Naive thymus-derived CD8-positive, alpha-beta T cell (primary cell): ENCODE results near the gene RAI2. TPM values are rescaled to one million over a fixed set of nuclear protein-coding genes. Genes with fewer than 3 reads are reported as not detected.
"Not testable (repeated sequence)": the region's sequence is repeated elsewhere in the genome, so short reads cannot be mapped to it uniquely, and the experiment has no call there.

Experiments used
- ATAC-seq, 2 donors: fragments of 150-1000 bp; cut with Tn5 transposase in 1 of 2; sonication (Bioruptor Pico), chemical (Tn5 transposase) in 1 of 2; 1 replicate in 1 of 2; 2 replicates in 1 of 2; pipeline ENCODE4 v1.10.0; 2021; ENCODE audit warnings: mild to moderate bottlenecking in 2 of 2, moderate library complexity in 2 of 2
- POLR2A ChIA-PET: fragments of 350-600 bp; sonication (Branson Sonifier 250); formaldehyde crosslinking; loops from one replicate; lab custom pipeline; 2021; ENCODE audit warnings: antibody characterized with exemption; lab: Charles Lee
- DNase-seq, 10 donors: peaks; one replicate each; pipeline versions ENCODE4 v3.0.0 to v3.0.0-alpha.2; 2020 to 2022
- H3K27ac Mint-ChIP-seq, 10 donors: one replicate each; pipeline ENCODE4 v1.8.0; 2020 to 2022; ENCODE audit warnings: mild to moderate bottlenecking in 10 of 10, mixed read lengths in 10 of 10, moderate library complexity in 4 of 10, inconsistent platforms in 1 of 10
- H3K27me3 Mint-ChIP-seq, 5 donors: one replicate each; pipeline ENCODE4 v1.8.0; 2021 to 2022; ENCODE audit warnings: mixed read lengths in 5 of 5
- H3K36me3 Mint-ChIP-seq, 3 donors: one replicate each; pipeline ENCODE4 v1.8.0; 2020 to 2022; ENCODE audit warnings: mixed read lengths in 3 of 3, mild to moderate bottlenecking in 2 of 3, inconsistent platforms in 1 of 3
- H3K4me1 Mint-ChIP-seq, 4 donors: one replicate each; pipeline ENCODE4 v1.8.0; 2021 to 2022; ENCODE audit warnings: mixed read lengths in 4 of 4
- H3K4me3 Mint-ChIP-seq, 10 donors: one replicate each; pipeline ENCODE4 v1.8.0; 2020 to 2022; ENCODE audit warnings: mild to moderate bottlenecking in 10 of 10, mixed read lengths in 10 of 10, moderate library complexity in 6 of 10, inconsistent platforms in 1 of 10
- H3K9me3 Mint-ChIP-seq, 9 donors: one replicate each; pipeline ENCODE4 v1.8.0; 2020 to 2022; ENCODE audit warnings: mixed read lengths in 9 of 9, mild to moderate bottlenecking in 3 of 9, inconsistent platforms in 1 of 9, moderate library complexity in 1 of 9
- polyA plus RNA-seq, 3 donors: library from polyadenylated mRNA; unstranded; fragments of 300-500 nt; fragmentation: Illumina TruSeq; gene quantifications; one replicate each; pipeline ENCODE4 v1.2.3, GENCODE V29; 2021
- total RNA-seq, 8 experiments: library from RNA in 2 of 8; stranded (reverse) in 2 of 8; gene quantifications; one replicate each; pipeline ENCODE4 v1.2.3 and lab custom pipeline; 2021 to 2026

Gene RAI2
- total and polyA plus RNA-seq, 5 experiments from 2014 or later = 0.92 to 3.2 (median 2.8) TPM

DNA sequence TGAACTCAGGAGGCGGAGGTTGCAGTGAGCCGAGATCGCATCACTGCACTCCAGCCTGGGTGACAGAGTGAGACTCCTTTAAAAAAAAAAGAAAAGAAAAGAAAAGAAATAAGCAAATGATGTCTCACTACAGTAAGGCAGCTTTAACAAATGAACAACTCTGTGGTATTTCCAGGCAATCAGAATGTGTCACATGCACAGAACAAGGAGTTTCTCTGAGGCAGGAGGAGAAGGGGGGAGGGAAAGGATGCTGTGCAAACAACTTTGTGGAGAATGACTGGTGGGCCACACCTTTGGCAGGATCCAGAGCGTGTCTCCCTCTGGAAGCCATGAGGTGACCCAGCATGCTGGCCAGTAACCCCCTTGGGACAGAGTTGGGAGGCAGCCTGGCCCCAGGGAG is 57.6 kb downstream of the RAI2 start:
- peak overlapping the region in 1 of 10 donors; percentile 7 for H3K27ac Mint-ChIP-seq
- ATAC-seq = no peak
- H3K4me1 Mint-ChIP-seq = peaks cover 0 to 1% (median 0%) of the 10 kb centered on the region in 4 donors
- no peaks in the 10 kb centered on the region for H3K9me3 Mint-ChIP-seq
- H3K27me3 Mint-ChIP-seq = no peaks in the 10 kb centered on the region
- DNase-seq = no peak
- POLR2A ChIA-PET = no interaction called here
- H3K36me3 Mint-ChIP-seq = peaks cover 0 to 4% (median 0%) of the 10 kb centered on the region in 3 donors
- H3K4me3 Mint-ChIP-seq = no peak overlapping the region

DNA sequence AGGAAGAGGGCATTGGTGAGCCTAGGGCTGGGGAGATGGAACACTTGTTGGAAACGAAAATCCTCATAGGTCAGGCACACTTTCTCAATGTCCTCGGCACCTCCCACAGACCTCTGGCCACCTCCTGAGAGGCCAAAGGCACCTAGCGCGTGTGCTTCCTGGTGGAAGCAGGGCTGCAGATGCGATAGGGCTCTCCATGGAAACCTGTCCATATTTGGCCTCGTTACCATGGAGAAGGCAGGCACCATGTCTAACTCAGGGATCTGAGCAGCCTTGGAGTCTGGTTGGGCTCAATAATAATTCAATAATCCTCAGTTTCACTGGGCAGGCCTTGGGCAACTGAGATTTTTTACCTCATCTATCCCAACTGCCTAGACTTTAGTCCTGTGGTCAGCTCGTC is 58.3 kb downstream of the RAI2 start:
- Mint-ChIP-seq H3K4me3 (no peak overlapping the region), H3K27ac (no peak overlapping the region), H3K27me3 (no peaks in the 10 kb centered on the region), H3K4me1 (peaks cover 0 to 8% (median 2%) of the 10 kb centered on the region in 4 donors), H3K9me3 (no peaks in the 10 kb centered on the region), H3K36me3 (peaks cover 0 to 4% (median 0%) of the 10 kb centered on the region in 3 donors)
- ATAC-seq (no peak), DNase-seq (no peak)
- POLR2A ChIA-PET = no interaction called here

DNA sequence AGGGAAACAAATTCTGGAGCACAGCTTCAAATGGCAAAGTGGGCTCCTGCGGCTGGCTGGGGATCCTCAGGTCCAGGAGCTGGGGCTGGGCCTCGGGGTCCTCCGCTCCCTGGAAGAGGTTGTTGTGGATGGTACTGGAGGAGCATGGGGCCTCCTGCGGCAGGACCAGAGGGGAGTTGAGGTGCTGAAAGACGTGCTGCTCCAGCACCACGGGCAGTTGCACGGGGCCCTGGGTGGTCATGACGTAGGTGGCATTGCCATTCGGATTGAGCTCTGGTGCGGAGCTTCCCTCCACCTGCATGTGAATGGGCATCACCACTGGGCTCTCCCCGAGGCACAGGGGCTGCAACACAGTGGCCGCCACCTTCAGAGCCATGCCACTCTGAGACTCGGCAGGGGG is 59.7 kb downstream of the RAI2 start:
- H3K4me3 Mint-ChIP-seq = no peak overlapping the region
- DNase-seq (no peak), ATAC-seq (no peak)
- no peaks in the 10 kb centered on the region for H3K9me3 Mint-ChIP-seq
- POLR2A ChIA-PET = no interaction called here
- H3K27me3 Mint-ChIP-seq = no peaks in the 10 kb centered on the region
- H3K36me3 Mint-ChIP-seq = peaks cover 0 to 4% (median 0%) of the 10 kb centered on the region in 3 donors
- H3K27ac Mint-ChIP-seq = no peak overlapping the region
- H3K4me1 Mint-ChIP-seq = peaks cover 0 to 16% (median 7%) of the 10 kb centered on the region in 4 donors

DNA sequence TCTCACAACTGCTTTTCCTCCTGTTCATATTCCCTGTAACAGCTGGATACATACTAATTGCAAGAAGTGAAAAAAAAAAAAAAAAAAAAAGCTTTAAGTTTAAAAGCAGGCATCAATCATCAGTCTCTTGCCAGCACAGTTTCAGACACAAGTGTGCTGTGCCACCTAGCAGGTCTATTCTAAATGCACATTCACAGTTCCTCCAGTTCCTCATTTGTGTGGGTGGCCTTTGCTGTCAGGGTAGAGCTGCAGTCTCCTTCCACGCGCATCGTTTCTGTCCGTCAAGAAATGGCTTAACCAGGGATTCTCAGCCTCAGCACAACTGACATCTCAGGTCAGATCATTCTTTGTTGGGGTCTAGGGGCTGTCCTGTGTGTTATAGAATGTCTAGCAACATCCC is 62.2 kb downstream of the RAI2 start:
- no peaks in the 10 kb centered on the region for H3K27me3 Mint-ChIP-seq
- no peak overlapping the region for H3K4me3 Mint-ChIP-seq
- DNase-seq (no peak), ATAC-seq (no peak)
- POLR2A ChIA-PET = no interaction called here
- H3K27ac Mint-ChIP-seq = peak overlapping the region in 1 of 10 donors; percentile 47
- peaks cover 0 to 16% (median 7%) of the 10 kb centered on the region in 4 donors for H3K4me1 Mint-ChIP-seq
- H3K36me3 Mint-ChIP-seq = peaks cover 0 to 4% (median 0%) of the 10 kb centered on the region in 3 donors
- H3K9me3 Mint-ChIP-seq = no peaks in the 10 kb centered on the region

DNA sequence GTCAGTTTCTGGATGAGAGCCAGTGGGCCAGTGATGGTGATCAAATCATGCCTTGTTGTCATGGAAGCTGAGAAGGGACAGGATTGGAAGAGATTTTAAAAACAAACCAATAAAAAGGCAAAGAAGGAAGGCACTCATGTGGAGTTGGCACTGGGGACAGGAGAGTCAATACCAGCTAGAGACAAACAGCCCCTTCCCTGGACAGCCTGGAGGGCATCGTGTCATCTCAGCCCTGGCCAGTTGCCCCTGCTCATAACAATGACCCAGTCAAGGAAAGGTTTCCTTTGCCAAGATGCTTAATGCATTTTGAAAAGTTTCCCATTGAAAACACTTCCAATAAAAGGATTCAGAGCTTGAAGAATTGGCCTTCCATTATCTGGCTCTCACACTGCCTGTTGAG is 68.3 kb downstream of the RAI2 start:
- H3K27ac Mint-ChIP-seq = no peak overlapping the region
- ATAC-seq (no peak), DNase-seq (no peak)
- H3K9me3 Mint-ChIP-seq = no peaks in the 10 kb centered on the region
- H3K4me1 Mint-ChIP-seq = peaks cover 3 to 14% (median 10%) of the 10 kb centered on the region in 4 donors
- H3K36me3 Mint-ChIP-seq = no peaks in the 10 kb centered on the region
- POLR2A ChIA-PET = no interaction called here
- H3K27me3 Mint-ChIP-seq = no peaks in the 10 kb centered on the region
- H3K4me3 Mint-ChIP-seq = no peak overlapping the region

DNA sequence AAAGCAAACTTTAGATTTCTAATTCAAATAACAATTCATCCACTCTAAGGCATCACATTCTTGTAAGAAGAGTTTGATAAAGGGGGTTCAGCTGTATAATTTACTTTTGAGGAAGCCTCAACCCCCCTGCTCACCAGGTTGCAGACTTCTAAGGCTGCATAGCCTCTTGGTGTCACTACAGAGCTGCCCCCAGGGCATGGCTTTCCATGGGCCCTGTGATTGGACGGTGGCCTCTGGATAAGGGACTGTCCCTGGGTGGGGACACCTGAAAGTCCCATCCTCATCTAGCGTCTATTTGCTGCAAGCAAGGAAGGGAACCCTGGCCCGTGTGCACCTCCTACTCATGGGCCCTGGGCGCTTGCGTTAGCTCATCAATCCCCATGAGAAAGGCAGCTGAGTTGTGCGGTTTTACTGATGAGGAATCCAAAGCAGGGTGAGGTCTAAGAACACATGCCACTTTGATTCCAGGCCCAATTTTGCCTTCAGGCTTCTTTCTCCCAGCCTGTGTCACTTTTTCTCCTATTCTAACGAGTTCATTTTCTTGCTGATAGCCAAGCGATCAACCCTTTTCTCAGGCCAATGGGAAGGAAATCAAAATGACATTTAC is 72.0 kb downstream of the RAI2 start:
- DNase-seq (no peak), ATAC-seq (no peak)
- H3K9me3 Mint-ChIP-seq = peaks cover 0 to 3% (median 0%) of the 10 kb centered on the region in 9 donors
- no peaks in the 10 kb centered on the region for H3K36me3 Mint-ChIP-seq
- no peak overlapping the region for H3K4me3 Mint-ChIP-seq
- peaks cover 2 to 13% (median 11%) of the 10 kb centered on the region in 4 donors for H3K4me1 Mint-ChIP-seq
- peak overlapping the region in 2 of 10 donors; percentile 11 to 47 for H3K27ac Mint-ChIP-seq
- POLR2A ChIA-PET = no interaction called here
- peaks cover 0 to 1% (median 0%) of the 10 kb centered on the region in 5 donors for H3K27me3 Mint-ChIP-seq

DNA sequence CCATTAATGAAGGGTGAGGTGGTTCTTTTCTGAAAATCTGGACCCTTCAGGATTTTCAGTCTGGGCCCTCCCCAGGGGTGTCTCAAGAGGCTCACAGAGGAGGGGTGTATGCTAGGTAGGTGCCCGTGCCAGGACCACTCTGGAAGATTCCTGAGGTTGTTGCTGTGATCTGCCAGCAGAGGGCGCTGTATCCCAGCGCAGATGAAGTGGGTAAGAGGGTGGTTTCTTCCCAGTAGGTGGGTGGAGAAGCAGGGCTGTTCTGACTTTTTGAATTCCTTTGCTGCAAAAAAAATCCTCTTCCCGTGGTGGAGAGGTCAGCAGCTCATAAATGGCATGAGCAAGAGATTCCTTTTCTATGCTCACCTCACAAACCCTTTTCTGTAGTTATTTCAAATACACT is 72.7 kb downstream of the RAI2 start:
- Mint-ChIP-seq H3K27ac (peak overlapping the region in 2 of 10 donors; percentile 32 to 37), H3K4me1 (peaks cover 2 to 13% (median 11%) of the 10 kb centered on the region in 4 donors), H3K27me3 (peaks cover 0 to 1% (median 0%) of the 10 kb centered on the region in 5 donors), H3K4me3 (peak overlapping the region in 3 of 10 donors; percentile 18 to 36 (median 19)), H3K36me3 (no peaks in the 10 kb centered on the region), H3K9me3 (peaks cover 0 to 3% (median 0%) of the 10 kb centered on the region in 9 donors)
- DNase-seq = peak; percentile 15 to 66 (median 36)
- peak; percentile 67 to 75 for ATAC-seq
- POLR2A ChIA-PET = interaction anchor here (0.9 kb wide), 1 partner anchor 51 kb away, joined by 3 read pairs; no protein-coding TSS in a partner anchor

DNA sequence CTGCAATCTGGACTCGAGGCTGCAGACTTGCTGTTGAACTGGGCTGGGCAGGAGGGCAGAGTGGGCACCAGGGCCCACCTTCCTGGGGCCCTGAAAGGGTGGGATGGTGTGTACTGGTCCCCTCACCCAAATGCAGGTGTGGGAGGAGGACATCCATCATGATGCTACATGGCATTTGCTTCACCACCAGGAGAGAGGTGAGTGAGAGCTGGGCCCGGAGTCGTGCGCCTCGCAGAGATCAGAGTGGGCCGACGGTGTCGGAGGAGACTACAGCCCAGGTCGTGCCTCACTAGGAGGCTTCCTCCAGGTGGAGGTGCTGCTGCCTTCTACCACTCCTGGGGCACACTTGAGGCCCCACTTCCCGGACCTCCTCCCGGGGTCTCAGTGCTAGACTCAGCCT is 73.5 kb downstream of the RAI2 start:
- no peak overlapping the region for H3K27ac Mint-ChIP-seq
- H3K4me3 Mint-ChIP-seq = no peak overlapping the region
- H3K9me3 Mint-ChIP-seq = peaks cover 0 to 3% (median 0%) of the 10 kb centered on the region in 9 donors
- POLR2A ChIA-PET = interaction anchor here (0.9 kb wide), 1 partner anchor 50 kb away, joined by 3 read pairs; no protein-coding TSS in a partner anchor
- H3K27me3 Mint-ChIP-seq = peaks cover 0 to 1% (median 0%) of the 10 kb centered on the region in 5 donors
- H3K36me3 Mint-ChIP-seq = no peaks in the 10 kb centered on the region
- ATAC-seq = no peak
- DNase-seq = no peak
- H3K4me1 Mint-ChIP-seq = peaks cover 2 to 13% (median 11%) of the 10 kb centered on the region in 4 donors

DNA sequence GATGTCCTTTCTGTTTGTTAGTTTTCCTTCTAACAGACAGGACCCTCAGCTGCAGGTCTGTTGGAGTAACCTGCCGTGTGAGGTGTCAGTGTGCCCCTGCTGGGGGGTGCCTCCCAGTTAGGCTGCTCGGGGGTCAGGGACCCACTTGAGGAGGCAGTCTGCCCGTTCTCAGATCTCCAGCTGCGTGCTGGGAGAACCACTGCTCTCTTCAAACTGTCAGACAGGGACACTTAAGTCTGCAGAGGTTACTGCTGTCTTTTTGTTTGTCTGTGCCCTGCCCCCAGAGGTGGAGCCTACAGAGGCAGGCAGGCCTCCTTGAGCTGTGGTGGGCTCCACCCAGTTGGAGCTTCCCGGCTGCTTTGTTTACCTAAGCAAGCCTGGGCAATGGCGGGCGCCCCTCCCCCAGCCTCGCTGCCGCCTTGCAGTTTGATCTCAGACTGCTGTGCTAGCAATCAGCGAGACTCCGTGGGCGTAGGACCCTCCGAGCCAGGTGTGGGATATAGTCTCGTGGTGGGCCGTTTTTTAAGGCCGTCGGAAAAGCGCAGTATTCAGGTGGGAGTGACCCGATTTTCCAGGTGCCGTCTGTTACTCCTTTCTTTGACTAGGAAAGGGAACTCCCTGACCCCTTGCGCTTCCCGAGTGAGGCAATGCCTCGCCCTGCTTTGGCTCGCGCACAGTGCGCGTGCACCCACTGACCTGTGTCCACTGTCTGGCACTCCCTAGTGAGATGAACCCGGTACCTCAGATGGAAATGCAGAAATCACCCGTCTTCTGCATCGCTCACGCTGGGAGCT is 74.3 kb downstream of the RAI2 start:
- peak overlapping the region in 4 of 10 donors; percentile 10 to 50 (median 36) for H3K4me3 Mint-ChIP-seq
- ATAC-seq, DNase-seq, H3K27me3 Mint-ChIP-seq, POLR2A ChIA-PET, H3K9me3 Mint-ChIP-seq, H3K36me3 Mint-ChIP-seq: not testable (repeated sequence)
- H3K4me1 Mint-ChIP-seq = peaks cover 2 to 13% (median 11%) of the 10 kb centered on the region in 4 donors
- H3K27ac Mint-ChIP-seq = peak overlapping the region in 2 of 10 donors; percentile 24 to 78

DNA sequence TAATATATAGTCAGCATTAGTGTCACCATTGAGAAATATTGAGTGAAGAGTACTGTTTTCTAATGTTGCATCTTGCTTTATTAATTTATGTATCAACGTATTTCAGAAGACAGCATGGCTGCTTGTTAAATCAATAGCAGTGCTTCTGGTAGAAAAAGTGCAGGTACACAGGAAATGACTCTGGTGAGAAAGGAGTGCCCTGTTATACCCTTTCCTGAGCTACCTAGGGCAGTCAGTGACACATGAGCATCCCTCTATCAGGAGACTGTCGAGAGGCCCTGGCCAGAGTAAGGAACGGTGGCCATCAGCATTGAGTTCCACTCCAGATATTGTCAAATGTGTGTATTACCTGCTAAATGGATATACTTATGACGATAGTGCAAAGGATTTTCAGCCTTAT is 81.7 kb downstream of the RAI2 start:
- Mint-ChIP-seq H3K27me3 (no peaks in the 10 kb centered on the region), H3K9me3 (peaks cover 0 to 4% (median 0%) of the 10 kb centered on the region in 9 donors), H3K27ac (peak overlapping the region; percentile 2 to 87 (median 64)), H3K36me3 (no peaks in the 10 kb centered on the region), H3K4me1 (peaks cover 17 to 36% (median 26%) of the 10 kb centered on the region in 4 donors), H3K4me3 (peak overlapping the region in 7 of 10 donors; percentile 4 to 79 (median 55))
- ATAC-seq (peak; percentile 50 to 69), DNase-seq (peak in 2 of 10 donors; percentile 12 to 15)
- POLR2A ChIA-PET = interaction anchor here (0.6 kb wide), 1 partner anchor 81 kb away, joined by 3 read pairs; no protein-coding TSS in a partner anchor

DNA sequence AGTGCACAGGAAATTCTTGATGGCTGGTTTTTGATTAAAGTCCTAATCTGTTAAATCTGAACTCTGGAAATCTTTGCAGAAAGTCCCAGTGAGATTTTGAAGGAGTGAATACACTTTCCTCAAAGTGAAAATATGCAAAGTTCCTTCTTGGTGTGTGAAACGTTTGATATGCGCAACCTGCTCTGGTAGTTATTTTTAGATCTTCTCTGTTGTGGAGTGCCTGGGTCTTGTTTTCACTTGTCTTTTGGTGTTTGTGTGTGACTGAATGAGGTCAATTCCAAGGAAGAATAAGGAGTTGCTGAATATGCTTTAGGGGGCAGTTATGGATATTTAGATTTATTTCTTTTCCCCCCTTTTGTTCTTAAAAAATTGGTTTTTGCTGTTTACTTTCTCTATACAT is 82.1 kb downstream of the RAI2 start:
- POLR2A ChIA-PET = interaction anchor here (0.6 kb wide), 1 partner anchor 81 kb away, joined by 3 read pairs; no protein-coding TSS in a partner anchor
- ATAC-seq = no peak
- H3K36me3 Mint-ChIP-seq = no peaks in the 10 kb centered on the region
- no peak for DNase-seq
- no peaks in the 10 kb centered on the region for H3K27me3 Mint-ChIP-seq
- H3K4me3 Mint-ChIP-seq = peak overlapping the region in 7 of 10 donors; percentile 4 to 79 (median 55)
- peaks cover 17 to 36% (median 26%) of the 10 kb centered on the region in 4 donors for H3K4me1 Mint-ChIP-seq
- H3K27ac Mint-ChIP-seq = peak overlapping the region in 9 of 10 donors; percentile 2 to 87 (median 57)
- H3K9me3 Mint-ChIP-seq = peaks cover 0 to 4% (median 0%) of the 10 kb centered on the region in 9 donors

DNA sequence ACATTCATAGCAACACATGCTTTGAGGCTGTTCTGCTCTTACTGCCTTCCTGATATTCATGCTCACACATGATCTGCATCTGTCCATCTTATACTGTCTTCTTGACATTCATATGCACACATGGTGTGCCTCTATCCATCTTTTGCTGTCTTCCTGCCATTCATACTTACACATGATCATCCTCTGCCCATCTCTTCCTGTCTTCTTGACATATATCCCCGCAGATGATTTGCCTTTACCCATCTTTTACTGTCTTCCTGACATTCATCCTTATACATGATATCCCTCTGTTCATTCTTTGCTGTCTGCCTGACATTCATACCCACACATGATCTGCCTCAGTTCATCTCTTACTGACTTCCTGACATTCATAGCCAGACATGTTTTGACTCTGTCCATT is 87.0 kb downstream of the RAI2 start:
- Mint-ChIP-seq H3K27ac (no peak overlapping the region), H3K9me3 (peaks cover 0 to 2% (median 0%) of the 10 kb centered on the region in 9 donors), H3K36me3 (no peaks in the 10 kb centered on the region), H3K4me1 (peaks cover 12 to 24% (median 15%) of the 10 kb centered on the region in 4 donors), H3K4me3 (no peak overlapping the region), H3K27me3 (no peaks in the 10 kb centered on the region)
- DNase-seq = no peak
- ATAC-seq = no peak
- POLR2A ChIA-PET = no interaction called here
